Spleen (tissue), 11 donors: ENCODE results near the gene BZW1. TPM values are rescaled to one million over a fixed set of nuclear protein-coding genes. Genes with fewer than 3 reads are reported as not detected.

Source experiments
- DNase-seq: peaks from one replicate; pipeline ENCODE4 v3.0.0-alpha.2; 2020
- H3K27ac ChIP-seq, 8 donors: fragments of 200-600 bp; sonication (generic) in 7 of 8; 1 replicate in 4 of 8; 2 replicates in 4 of 8; pipeline versions ENCODE4 v1.5.0 to v1.8.0; 2016 to 2021; ENCODE audit warnings: inconsistent platforms in 4 of 8, mild to moderate bottlenecking in 4 of 8, moderate library complexity in 1 of 8
- H3K27me3 ChIP-seq, 7 donors: fragments of 200-600 bp; sonication (generic) in 6 of 7; replicated peaks in 1 of 7; 1 replicate in 4 of 7; 2 replicates in 3 of 7; pipeline versions ENCODE4 v1.5.0 to v1.8.0; 2016 to 2021; ENCODE audit warnings: inconsistent platforms in 3 of 7, mild to moderate bottlenecking in 1 of 7
- H3K36me3 ChIP-seq, 6 donors: fragments of 200-600 bp; sonication (generic) in 5 of 6; 1 replicate in 4 of 6; 2 replicates in 2 of 6; pipeline versions ENCODE4 v1.5.0 to v1.8.0; 2016 to 2021; ENCODE audit warnings: inconsistent platforms in 2 of 6
- H3K4me1 ChIP-seq, 6 donors: fragments of 200-600 bp; sonication (generic) in 5 of 6; 1 replicate in 3 of 6; 2 replicates in 3 of 6; pipeline versions ENCODE4 v1.5.0 to v1.8.0; 2016 to 2021; ENCODE audit warnings: inconsistent platforms in 3 of 6
- H3K4me3 ChIP-seq, 8 donors: fragments of 200-600 bp; sonication (generic) in 7 of 8; 1 replicate in 4 of 8; 2 replicates in 4 of 8; pipeline versions ENCODE4 v1.5.0 to v1.8.0; 2016 to 2021; ENCODE audit warnings: inconsistent platforms in 4 of 8, mild to moderate bottlenecking in 4 of 8, moderate library complexity in 2 of 8
- H3K9me3 ChIP-seq, 8 donors: fragments of 200-600 bp; sonication (generic) in 7 of 8; 1 replicate in 4 of 8; 2 replicates in 4 of 8; pipeline versions ENCODE4 v1.5.0 to v1.8.0; 2016 to 2021; ENCODE audit warnings: inconsistent platforms in 4 of 8
- POLR2A ChIP-seq, 3 donors: fragments of 450-650 bp; IDR thresholded peaks; one replicate each; pipeline ENCODE4 v1.5.1; 2017; ENCODE audit warnings: antibody characterized with exemption in 3 of 3, mild to moderate bottlenecking in 1 of 3
- POLR2AphosphoS5 ChIP-seq, 3 donors: sonication (generic); formaldehyde crosslinking; IDR thresholded peaks; one replicate each; pipeline ENCODE4 v1.5.1; 2017; ENCODE audit warnings: antibody characterized with exemption in 3 of 3
- WGBS, 5 donors: extraction: QIAGEN DNeasy Blood & Tissue Kit in 3 of 5; methylation state at CpG; one replicate each; pipeline versions ENCODE4 v1.1.5 to v1.1.7; 2013 to 2018; 5-methylcytosine and 5-hydroxymethylcytosine counted together
- intact Hi-C: fragments of 100-400 bp; cut with DNase I; formaldehyde crosslinking; loops from one replicate; pipeline ENCODE4 v1.15.0; 2023; ENCODE audit warnings: low total_unique reads
- polyA plus RNA-seq, 3 donors: library from polyadenylated mRNA; stranded (reverse); fragments of 200-250 nt; gene quantifications; one replicate each; pipeline ENCODE4 v1.2.1, GENCODE V29; 2013
- total RNA-seq, 7 donors: library from RNA; depleted of rRNA in 3 of 7; stranded (reverse); fragments of >200 nt in 3 of 7; fragmentation: NEBNext Ultra II Directional in 4 of 7; extraction: Animal tissue kit (Norgen Biotek cat#: 25700) in 4 of 7; gene quantifications; one replicate each; pipeline versions ENCODE4 v1.1.0 to v1.2.1, GENCODE V29; 2016 to 2021
- TF ChIP-seq, protein P1 (sequence below), 11 experiments: fragments of 200-600 bp in 7 of 11; fragments of 450-650 bp in 4 of 11; sonication (generic) in 4 of 11; IDR thresholded peaks in 8 of 11; conservative IDR thresholded peaks in 3 of 11; 1 replicate in 7 of 11; 2 replicates in 4 of 11; pipeline versions ENCODE4 v1.4.0 to v1.8.0; 2016 to 2021; ENCODE audit warnings: antibody characterized with exemption in 11 of 11, inconsistent platforms in 4 of 11, mild to moderate bottlenecking in 1 of 11
- donor health status: healthy with polysubstance abuse.
- donor health status: DM: no; HTN: no; CAD: no; lungs with moderate emphysema.
- donor health status: DM: no; HTN: no; CAD: no.
- donor health status: Bipolar disorder and iron deficiency.
- donor health status: healthy.
- donor health status: DM: no; HTN: no; CAD: no.
- donor health status: DM: yes; HTN: yes; CAD: no.

Gene BZW1
- total and polyA plus RNA-seq, 10 donors: 25.9 to 151 (median 110) TPM

DNA sequence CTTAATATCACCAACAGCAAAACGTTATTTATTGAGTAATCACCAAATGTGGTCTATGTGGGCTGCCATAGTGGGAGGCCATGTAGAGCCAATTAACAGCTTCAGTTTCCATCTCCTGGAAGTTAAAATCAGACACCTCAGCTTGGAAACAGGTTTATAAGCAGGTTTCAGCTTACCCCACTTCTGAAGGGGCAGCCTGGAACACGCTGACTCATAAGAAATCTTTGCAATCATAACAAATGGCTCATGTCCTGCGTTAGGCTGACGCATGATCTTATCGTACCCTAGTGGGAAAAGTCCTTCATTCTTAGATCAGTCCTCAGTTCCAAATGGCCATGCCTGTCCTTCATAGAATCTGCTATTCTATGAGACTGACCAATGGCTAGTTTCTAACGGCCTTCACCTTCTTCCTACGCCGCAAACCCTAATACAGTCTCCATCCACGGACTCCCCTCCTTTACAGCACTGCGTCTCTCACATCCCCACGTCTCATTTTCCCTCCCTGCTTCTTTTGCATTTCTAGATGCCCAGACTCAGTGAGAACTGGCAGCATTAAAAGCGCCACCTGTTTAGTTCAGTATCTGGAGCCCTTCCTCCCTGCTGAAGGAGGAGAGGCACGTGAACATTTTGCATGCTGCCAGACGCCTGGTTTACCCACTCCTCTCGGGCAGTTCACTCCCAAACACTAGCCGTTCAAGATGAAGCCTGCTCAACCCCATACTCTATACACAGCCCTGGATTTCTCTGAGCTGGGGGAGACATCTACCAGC lies 24.2 kb upstream of the BZW1 start:
- Histone ChIP-seq H3K27ac (no peak overlapping the region), H3K36me3 (no peaks in the 10 kb centered on the region), H3K4me1 (no peaks in the 10 kb centered on the region), H3K27me3 (no peaks in the 10 kb centered on the region), H3K9me3 (no peaks in the 10 kb centered on the region), H3K4me3 (no peak overlapping the region)
- 87 to 94% (median 89%) methylated on average over 16 of the region's 16 CpGs for WGBS, 5 donors
- TF ChIP-seq, protein P1, sequence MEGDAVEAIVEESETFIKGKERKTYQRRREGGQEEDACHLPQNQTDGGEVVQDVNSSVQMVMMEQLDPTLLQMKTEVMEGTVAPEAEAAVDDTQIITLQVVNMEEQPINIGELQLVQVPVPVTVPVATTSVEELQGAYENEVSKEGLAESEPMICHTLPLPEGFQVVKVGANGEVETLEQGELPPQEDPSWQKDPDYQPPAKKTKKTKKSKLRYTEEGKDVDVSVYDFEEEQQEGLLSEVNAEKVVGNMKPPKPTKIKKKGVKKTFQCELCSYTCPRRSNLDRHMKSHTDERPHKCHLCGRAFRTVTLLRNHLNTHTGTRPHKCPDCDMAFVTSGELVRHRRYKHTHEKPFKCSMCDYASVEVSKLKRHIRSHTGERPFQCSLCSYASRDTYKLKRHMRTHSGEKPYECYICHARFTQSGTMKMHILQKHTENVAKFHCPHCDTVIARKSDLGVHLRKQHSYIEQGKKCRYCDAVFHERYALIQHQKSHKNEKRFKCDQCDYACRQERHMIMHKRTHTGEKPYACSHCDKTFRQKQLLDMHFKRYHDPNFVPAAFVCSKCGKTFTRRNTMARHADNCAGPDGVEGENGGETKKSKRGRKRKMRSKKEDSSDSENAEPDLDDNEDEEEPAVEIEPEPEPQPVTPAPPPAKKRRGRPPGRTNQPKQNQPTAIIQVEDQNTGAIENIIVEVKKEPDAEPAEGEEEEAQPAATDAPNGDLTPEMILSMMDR (IDR thresholded peaks at IDR 0.05 in 8 of 11, conservative IDR thresholded peaks at IDR 0.05 in 3 of 11): no peak
- TF ChIP-seq POLR2A (IDR thresholded peaks at IDR 0.05) (no peak), POLR2AphosphoS5 (IDR thresholded peaks at IDR 0.05) (no peak)
- intact Hi-C loops: no loop called here
- no peak for DNase-seq

DNA sequence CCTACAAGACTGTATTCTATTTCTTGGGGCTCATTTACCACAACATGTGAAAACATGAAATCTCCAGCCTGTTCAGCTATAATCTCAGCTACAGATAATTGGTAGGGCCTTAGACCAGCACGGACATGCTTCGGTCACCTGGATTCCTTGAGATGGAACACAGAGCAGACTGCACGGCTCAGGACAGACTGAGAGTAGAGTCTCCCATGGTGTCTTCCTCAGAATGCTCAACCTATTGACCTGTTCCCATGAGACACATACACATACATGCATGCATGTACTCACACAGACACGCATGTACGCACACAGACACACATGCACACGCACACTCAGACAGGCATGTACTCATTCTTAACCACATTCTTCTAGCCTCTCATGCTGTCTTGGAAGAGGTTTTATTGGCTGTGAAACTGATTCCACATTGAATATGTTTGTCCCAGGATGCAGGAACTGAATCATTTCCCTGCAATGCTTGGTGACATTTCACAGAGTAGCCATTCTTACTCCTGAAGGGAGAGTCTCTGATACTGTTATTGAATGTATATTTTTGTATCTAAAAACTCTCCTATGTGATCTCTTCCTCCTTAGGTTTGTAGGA lies 23.5 kb upstream of the BZW1 start:
- TF ChIP-seq POLR2A (IDR thresholded peaks at IDR 0.05) (no peak), POLR2AphosphoS5 (IDR thresholded peaks at IDR 0.05) (no peak)
- Histone ChIP-seq H3K4me3 (no peak overlapping the region), H3K27ac (no peak overlapping the region), H3K36me3 (no peaks in the 10 kb centered on the region), H3K27me3 (no peaks in the 10 kb centered on the region), H3K4me1 (no peaks in the 10 kb centered on the region), H3K9me3 (no peaks in the 10 kb centered on the region)
- no peak for DNase-seq
- 87 to 99% (median 96%) methylated on average over 6 of the region's 6 CpGs for WGBS, 5 donors
- intact Hi-C loops: no loop called here

DNA sequence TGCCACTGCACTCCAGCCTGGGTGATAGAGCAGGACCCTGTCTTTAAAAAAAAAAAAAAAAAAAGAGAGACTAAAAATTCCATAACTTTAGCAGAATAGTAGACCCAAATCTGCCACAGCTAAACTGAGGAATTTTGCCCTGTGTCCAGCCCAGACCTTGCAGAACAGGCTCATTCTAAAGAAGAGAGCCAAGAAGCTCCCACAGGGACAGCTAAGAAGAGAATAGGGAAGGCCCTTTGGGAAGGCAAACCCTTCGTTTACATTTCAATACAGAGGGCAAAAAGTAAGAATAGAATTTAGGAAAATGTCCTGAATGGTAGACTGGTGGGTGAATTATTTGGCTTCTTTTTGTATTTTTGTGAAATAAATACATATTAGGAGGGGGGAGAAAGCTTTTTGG lies 21.5 kb upstream of the BZW1 start:
- no peak for DNase-seq
- no peak for TF ChIP-seq POLR2A (IDR thresholded peaks at IDR 0.05)
- TF ChIP-seq POLR2AphosphoS5 (IDR thresholded peaks at IDR 0.05): no peak
- TF ChIP-seq, protein P1 (IDR thresholded peaks at IDR 0.05 in 8 of 11, conservative IDR thresholded peaks at IDR 0.05 in 3 of 11): no peak
- H3K4me3 ChIP-seq: no peak overlapping the region
- H3K9me3 ChIP-seq: no peaks in the 10 kb centered on the region
- no peak overlapping the region for H3K27ac ChIP-seq
- intact Hi-C loops: no loop called here
- H3K27me3 ChIP-seq: no peaks in the 10 kb centered on the region
- 53 to 77% (median 72%) methylated on average over 1 of the region's 1 CpG for WGBS, 5 donors
- H3K4me1 ChIP-seq: peaks cover 0 to 1% (median 0%) of the 10 kb centered on the region in 6 donors
- no peaks in the 10 kb centered on the region for H3K36me3 ChIP-seq

DNA sequence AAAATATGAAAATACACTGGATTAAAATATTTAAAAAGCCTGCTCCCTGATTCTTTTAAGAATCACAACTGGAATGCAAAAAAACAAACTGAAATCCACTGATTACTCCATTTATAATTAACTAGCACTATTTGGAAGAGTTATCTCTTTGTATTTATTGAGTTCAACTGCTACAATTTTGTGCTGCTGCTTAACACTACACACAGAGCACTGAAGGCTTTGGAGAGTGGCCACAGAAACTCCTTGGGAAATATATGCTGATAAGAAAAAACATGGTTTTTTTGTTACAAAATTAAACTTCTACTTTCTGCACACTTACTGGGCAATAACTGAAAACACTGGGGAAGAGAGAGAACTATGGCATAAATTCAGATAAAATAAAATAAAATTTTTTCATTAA lies 19.8 kb upstream of the BZW1 start:
- H3K4me3 ChIP-seq: no peak overlapping the region
- DNase-seq: no peak

DNA sequence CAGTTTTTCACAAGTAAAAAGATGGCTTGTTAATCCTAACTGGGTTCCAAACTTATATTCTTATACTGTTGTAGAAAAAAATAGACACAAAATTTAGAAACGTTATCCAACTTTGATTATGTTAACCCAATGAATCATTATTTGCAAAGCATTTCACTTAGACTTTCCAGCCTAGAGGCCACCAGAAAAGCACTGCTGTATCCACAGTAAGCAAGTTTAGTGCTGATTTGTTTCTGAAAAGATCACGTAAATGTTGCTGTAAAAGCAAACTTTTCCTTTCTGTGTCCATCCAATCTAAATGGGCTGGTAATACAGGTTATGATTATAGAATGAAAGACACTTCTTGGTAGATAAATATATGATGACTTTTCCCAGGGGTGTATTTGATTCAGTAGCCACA lies 17.6 kb upstream of the BZW1 start:
- H3K4me3 ChIP-seq: no peak overlapping the region
- no peaks in the 10 kb centered on the region for H3K9me3 ChIP-seq
- intact Hi-C loops: no loop called here
- no peaks in the 10 kb centered on the region for H3K36me3 ChIP-seq
- DNase-seq: no peak
- no peaks in the 10 kb centered on the region for H3K27me3 ChIP-seq
- no peak overlapping the region for H3K27ac ChIP-seq
- 82 to 94% (median 92%) methylated on average over 2 of the region's 2 CpGs for WGBS, 5 donors
- H3K4me1 ChIP-seq: peaks cover 0 to 11% (median 0%) of the 10 kb centered on the region in 6 donors
- TF ChIP-seq, protein P1 (IDR thresholded peaks at IDR 0.05 in 8 of 11, conservative IDR thresholded peaks at IDR 0.05 in 3 of 11): no peak
- TF ChIP-seq POLR2AphosphoS5 (IDR thresholded peaks at IDR 0.05): no peak
- TF ChIP-seq POLR2A (IDR thresholded peaks at IDR 0.05): no peak

More for the DNA sequence above, 19.8 kb upstream of the BZW1 start:
- no peaks in the 10 kb centered on the region for H3K27me3 ChIP-seq
- no peaks in the 10 kb centered on the region for H3K9me3 ChIP-seq
- H3K27ac ChIP-seq: no peak overlapping the region
- no peaks in the 10 kb centered on the region for H3K36me3 ChIP-seq
- intact Hi-C loops: no loop called here
- TF ChIP-seq POLR2AphosphoS5 (IDR thresholded peaks at IDR 0.05) (no peak), POLR2A (IDR thresholded peaks at IDR 0.05) (no peak)
- peaks cover 0 to 11% (median 0%) of the 10 kb centered on the region in 6 donors for H3K4me1 ChIP-seq
